ENCODE data around the gene ALPL. TPM values are rescaled to one million over a fixed set of nuclear protein-coding genes. Genes with fewer than 3 reads are reported as not detected.

ALPL gene
- total and polyA plus RNA-seq, 10 of the 15 experiments (the other 5 are each of a cell fraction or from before 2014, with no cell fraction given), result 0.07 to 0.59 (median 0.31) TPM; not detected in 2

DNA sequence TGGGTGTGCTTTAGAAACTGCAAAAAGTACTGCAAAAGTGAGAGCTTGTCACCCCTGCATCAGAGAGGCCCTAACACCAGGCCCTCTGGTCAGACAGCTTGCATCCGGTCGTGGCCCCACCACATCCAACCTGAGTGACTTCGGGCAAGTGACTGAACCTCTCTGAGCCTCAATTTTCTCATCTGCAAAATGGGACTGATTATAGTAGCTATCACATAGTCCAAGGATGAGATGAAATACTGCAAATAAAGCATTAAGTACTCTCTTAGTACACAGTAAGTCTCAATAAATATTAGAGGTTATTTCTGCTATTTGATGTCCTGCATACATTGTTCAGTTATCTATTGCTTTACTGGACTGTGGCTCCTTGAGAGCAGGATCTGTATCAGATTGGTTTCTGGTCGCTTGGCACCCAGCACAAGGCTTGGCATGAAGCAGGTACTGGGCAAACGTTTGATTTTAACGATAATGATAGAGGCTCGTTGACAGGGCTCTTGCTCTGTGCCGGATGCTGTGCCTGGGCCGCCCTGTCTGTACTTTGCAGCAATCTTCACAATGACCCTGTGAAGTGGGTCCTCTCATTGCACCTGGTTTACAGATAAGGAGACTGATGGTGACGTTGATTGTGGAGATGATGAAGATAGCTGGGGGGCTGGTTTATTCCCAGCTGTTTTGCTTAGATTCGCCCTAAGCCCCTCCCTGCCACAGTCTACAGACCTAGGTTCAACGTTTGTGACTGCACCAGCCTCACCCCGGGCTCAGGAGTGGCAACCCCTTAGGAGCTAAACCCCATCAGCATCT, 116.4 kb downstream of the ALPL start (continued):
- TF ChIP-seq RAD51 (IDR thresholded peaks at IDR 0.05), result no peak
- no peak for TF ChIP-seq GABPA (IDR thresholded peaks at IDR 0.05; ENCODE audit: low read depth)
- TF ChIP-seq IKZF2 (IDR thresholded peaks at IDR 0.05), result no peak
- TF ChIP-seq KDM1A (IDR thresholded peaks at IDR 0.05; ENCODE audit: borderline replicate concordance), result no peak
- no peak for TF ChIP-seq SIN3A (IDR thresholded peaks at IDR 0.05; ENCODE audit: low read depth, low read length)
- no peak for TF ChIP-seq POLR2A (IDR thresholded peaks at IDR 0.05; ENCODE audit: low read depth, low read length)
- TF ChIP-seq FOXK2 (IDR thresholded peaks at IDR 0.05), result no peak
- no peak for TF ChIP-seq ZBTB11 (CRISPR knock-in tag; IDR thresholded peaks at IDR 0.05)
- TF ChIP-seq ATF3 (IDR thresholded peaks at IDR 0.05; ENCODE audit: borderline replicate concordance, extremely low read depth, low read depth, low read length), result no peak
- no peak for TF ChIP-seq PAX8 (IDR thresholded peaks at IDR 0.05)
- TF ChIP-seq ASH2L (IDR thresholded peaks at IDR 0.05; ENCODE audit: borderline replicate concordance, low read depth), result no peak
- no peak for TF ChIP-seq CREM (IDR thresholded peaks at IDR 0.05; ENCODE audit: low read depth)

Measured in GM12878 (cell line).